HFFc6 (cell line): ENCODE measurements around the gene KDM1A. TPM values are rescaled to one million over a fixed set of nuclear protein-coding genes. Genes with fewer than 3 reads are reported as not detected.

ENCODE experiments used
- DNase-seq: peaks from one replicate; pipeline ENCODE4 v3.0.0-alpha.2; 2018
- H3K27ac Mint-ChIP-seq: 2 replicates; pipeline ENCODE4 v1.8.0; 2020; ENCODE audit warnings: mild to moderate bottlenecking, mixed read lengths
- H3K27me3 Mint-ChIP-seq: 2 replicates; pipeline ENCODE4 v1.8.0; 2021; ENCODE audit warnings: mild to moderate bottlenecking, moderate library complexity, mixed read lengths; ENCODE audit not compliant: insufficient read depth
- H3K36me3 Mint-ChIP-seq: 2 replicates; pipeline ENCODE4 v1.8.0; 2021; ENCODE audit warnings: low read depth, mixed read lengths
- H3K4me1 Mint-ChIP-seq: 2 replicates; pipeline ENCODE4 v1.8.0; 2020; ENCODE audit warnings: low read depth, mixed read lengths
- H3K4me3 Mint-ChIP-seq: 2 replicates; pipeline ENCODE4 v1.8.0; 2020; ENCODE audit warnings: mild to moderate bottlenecking, moderate library complexity, mixed read lengths
- H3K9me3 Mint-ChIP-seq: 2 replicates; pipeline ENCODE4 v1.8.0; 2020; ENCODE audit warnings: mild to moderate bottlenecking, mixed read lengths
- total RNA-seq, 6 experiments: library from RNA; stranded (reverse); fragmentation: NEBNext Ultra II Directional; extraction: Animal tissue kit (Norgen Biotek cat#: 25700); gene quantifications; 2 replicates in 1 of 6; 3 replicates in 5 of 6; pipeline ENCODE4 v1.2.3, GENCODE V29; 2021
- TF ChIP-seq, protein P1 (sequence below): fragments of 200-600 bp; sonication (generic); IDR thresholded peaks from 2 replicates; pipeline ENCODE4 v1.5.0; 2021; ENCODE audit warnings: antibody characterized with exemption, mild to moderate bottlenecking

Gene KDM1A
- total RNA-seq, 6 experiments from 2014 or later = 51.4 to 70.6 (median 62.5) TPM

DNA sequence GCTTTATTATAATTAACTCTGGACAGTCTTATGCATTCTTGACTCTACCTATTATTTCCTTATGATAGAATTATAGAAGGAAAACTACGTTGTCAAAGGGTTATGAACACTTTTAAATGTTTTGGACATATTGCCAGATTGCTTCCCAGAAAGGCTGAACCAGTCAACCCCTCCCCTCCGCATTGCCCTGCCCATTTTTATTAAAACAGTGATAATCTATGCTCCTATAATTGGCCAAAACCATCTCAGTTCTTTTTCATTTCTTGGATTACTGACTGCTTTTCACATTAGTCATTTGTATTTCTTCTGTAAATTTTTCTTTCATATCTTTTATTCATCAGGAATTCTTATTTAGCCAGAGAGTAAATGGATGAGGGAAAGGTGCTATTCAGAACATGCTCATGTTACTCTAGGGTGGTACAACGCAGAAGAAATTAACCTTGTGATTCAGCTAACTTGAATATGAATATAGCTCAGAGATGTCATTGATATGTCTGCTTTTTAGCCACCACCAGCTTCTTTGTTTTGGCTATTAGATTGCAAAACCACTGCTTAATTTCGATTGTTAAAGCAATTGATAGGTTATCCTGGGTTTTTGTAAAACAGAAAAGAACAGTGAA lies 32.1 kb downstream of the KDM1A start:
- H3K27ac Mint-ChIP-seq = no peak overlapping the region
- TF ChIP-seq, protein P1, sequence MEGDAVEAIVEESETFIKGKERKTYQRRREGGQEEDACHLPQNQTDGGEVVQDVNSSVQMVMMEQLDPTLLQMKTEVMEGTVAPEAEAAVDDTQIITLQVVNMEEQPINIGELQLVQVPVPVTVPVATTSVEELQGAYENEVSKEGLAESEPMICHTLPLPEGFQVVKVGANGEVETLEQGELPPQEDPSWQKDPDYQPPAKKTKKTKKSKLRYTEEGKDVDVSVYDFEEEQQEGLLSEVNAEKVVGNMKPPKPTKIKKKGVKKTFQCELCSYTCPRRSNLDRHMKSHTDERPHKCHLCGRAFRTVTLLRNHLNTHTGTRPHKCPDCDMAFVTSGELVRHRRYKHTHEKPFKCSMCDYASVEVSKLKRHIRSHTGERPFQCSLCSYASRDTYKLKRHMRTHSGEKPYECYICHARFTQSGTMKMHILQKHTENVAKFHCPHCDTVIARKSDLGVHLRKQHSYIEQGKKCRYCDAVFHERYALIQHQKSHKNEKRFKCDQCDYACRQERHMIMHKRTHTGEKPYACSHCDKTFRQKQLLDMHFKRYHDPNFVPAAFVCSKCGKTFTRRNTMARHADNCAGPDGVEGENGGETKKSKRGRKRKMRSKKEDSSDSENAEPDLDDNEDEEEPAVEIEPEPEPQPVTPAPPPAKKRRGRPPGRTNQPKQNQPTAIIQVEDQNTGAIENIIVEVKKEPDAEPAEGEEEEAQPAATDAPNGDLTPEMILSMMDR = no peak
- no peak for DNase-seq
- peaks cover 17% of the 10 kb centered on the region for H3K4me1 Mint-ChIP-seq
- H3K36me3 Mint-ChIP-seq = peaks cover 8% of the 10 kb centered on the region; the same call in 1 of the 2 replicates
- no peaks in the 10 kb centered on the region for H3K9me3 Mint-ChIP-seq
- no peak overlapping the region for H3K4me3 Mint-ChIP-seq
- H3K27me3 Mint-ChIP-seq = no peaks in the 10 kb centered on the region

DNA sequence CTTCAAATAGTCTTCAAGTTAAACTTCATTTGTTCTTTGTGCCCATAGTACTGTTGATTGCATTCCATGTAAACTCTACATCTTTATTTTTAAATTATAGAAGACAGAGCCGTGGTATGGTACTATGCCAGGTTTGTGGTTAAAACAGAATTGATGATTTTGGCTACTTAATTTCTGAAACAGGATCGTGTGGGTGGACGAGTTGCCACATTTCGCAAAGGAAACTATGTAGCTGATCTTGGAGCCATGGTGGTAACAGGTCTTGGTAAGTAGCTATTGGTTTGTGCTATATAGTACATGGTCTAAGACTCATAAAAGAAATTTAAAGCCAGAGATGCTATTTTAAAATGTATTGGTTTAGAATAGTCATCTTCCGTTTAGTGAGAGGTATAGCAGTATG lies 38.0 kb downstream of the KDM1A start:
- H3K27me3 Mint-ChIP-seq = no peaks in the 10 kb centered on the region; the same call in none of the 2 replicates
- peaks cover 21% of the 10 kb centered on the region for H3K36me3 Mint-ChIP-seq
- peaks cover 14% of the 10 kb centered on the region; the same call in 1 of the 2 replicates for H3K4me1 Mint-ChIP-seq

DNA sequence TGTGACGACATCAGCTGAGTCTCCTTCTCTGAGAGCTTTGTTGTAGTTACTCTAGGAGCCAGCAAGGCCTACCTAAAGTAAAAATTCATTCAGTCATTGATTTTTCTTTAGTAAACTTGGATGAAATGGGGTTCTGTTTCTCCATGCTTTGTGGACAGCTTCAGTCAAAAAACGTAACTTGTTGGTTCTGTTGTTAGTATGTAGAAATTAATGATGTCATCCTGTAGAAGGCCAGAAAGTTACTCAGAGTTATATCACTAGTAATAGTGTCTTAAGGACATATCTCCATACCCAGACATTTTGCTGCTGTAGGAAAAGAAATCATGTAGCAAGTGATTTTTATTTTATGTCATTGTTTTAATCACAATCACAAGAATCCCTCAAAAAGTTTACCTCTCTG lies 43.0 kb downstream of the KDM1A start:
- Mint-ChIP-seq H3K9me3 (no peaks in the 10 kb centered on the region), H3K27me3 (no peaks in the 10 kb centered on the region; the same call in none of the 2 replicates), H3K36me3 (peaks cover 16% of the 10 kb centered on the region), H3K27ac (peak overlapping the region; percentile 56), H3K4me1 (peaks cover 16% of the 10 kb centered on the region; the same call in 1 of the 2 replicates), H3K4me3 (no peak overlapping the region)
- TF ChIP-seq, protein P1 = no peak
- no peak for DNase-seq

More for the DNA sequence above, 38.0 kb downstream of the KDM1A start:
- TF ChIP-seq, protein P1 = no peak
- no peak for DNase-seq
- Mint-ChIP-seq H3K27ac (no peak overlapping the region), H3K4me3 (no peak overlapping the region), H3K9me3 (no peaks in the 10 kb centered on the region)

DNA sequence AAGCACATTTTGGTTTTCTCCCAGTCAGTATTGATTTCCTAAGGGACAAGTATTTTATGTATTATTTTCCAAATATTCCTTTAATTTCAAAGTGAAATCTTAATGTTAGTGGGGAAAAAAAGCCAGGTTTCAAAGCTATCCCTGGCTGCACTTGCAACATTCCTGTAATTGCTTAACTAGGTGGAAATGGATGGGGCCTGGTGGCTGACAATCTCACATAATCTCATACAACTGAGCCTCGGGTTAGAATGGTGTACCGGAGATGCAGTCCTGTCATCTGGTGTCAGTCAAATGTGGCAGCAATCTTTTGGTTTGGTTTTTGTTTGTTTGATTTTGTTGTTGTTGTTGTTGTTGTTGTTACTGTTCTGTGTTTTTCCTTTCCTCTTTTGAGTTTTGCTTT lies 46.1 kb downstream of the KDM1A start:
- H3K27me3 Mint-ChIP-seq = no peaks in the 10 kb centered on the region; the same call in 1 of the 2 replicates
- no peak overlapping the region for H3K27ac Mint-ChIP-seq
- TF ChIP-seq, protein P1 = no peak
- H3K4me3 Mint-ChIP-seq = no peak overlapping the region
- DNase-seq = no peak
- H3K9me3 Mint-ChIP-seq = no peaks in the 10 kb centered on the region
- H3K36me3 Mint-ChIP-seq = peaks cover 33% of the 10 kb centered on the region
- peaks cover 16% of the 10 kb centered on the region; the same call in 1 of the 2 replicates for H3K4me1 Mint-ChIP-seq

DNA sequence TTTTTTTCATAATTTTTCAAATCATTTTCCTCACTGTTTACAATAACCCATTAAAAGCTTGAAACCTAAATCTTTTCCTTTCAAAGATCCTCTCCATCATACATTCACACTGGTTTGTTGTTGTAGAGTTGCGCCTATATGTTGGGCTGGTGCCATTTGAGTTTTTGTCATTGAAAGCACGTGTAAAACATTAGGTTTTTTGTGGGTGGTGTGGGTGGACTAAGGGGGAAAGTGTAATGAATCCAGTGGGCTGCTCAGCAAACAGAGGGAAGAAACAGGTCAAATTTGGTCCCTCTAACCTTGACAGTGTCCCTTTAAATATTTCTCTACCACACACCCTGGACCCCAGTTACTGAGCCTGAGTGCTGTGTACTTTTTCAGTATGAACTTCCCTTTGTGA lies 46.8 kb downstream of the KDM1A start:
- no peak overlapping the region for H3K27ac Mint-ChIP-seq
- TF ChIP-seq, protein P1 = no peak
- no peak overlapping the region for H3K4me3 Mint-ChIP-seq
- DNase-seq = no peak
- peaks cover 15% of the 10 kb centered on the region; the same call in 1 of the 2 replicates for H3K4me1 Mint-ChIP-seq
- H3K27me3 Mint-ChIP-seq = no peaks in the 10 kb centered on the region; the same call in 1 of the 2 replicates
- no peaks in the 10 kb centered on the region for H3K9me3 Mint-ChIP-seq
- H3K36me3 Mint-ChIP-seq = peaks cover 32% of the 10 kb centered on the region
